Left renal pelvis (tissue), 4 donors: ENCODE results near the gene NFX1. TPM values are rescaled to one million over a fixed set of nuclear protein-coding genes. Genes with fewer than 3 reads are reported as not detected.
A peak's percentile ranks its signal among the peaks of the same experiment; 100 is the strongest.
"Not testable (repeated sequence)": the region's sequence is repeated elsewhere in the genome, so short reads cannot be mapped to it uniquely, and the experiment has no call there.

ENCODE experiments used
- DNase-seq, 4 donors: peaks; one replicate each; pipeline ENCODE4 v3.0.0-alpha.2; 2013; ENCODE audit warnings: low read depth in 4 of 4, low spot score in 3 of 4
- polyA plus RNA-seq, 4 donors: library from polyadenylated mRNA; unstranded; fragments of 120-200 nt; gene quantifications; one replicate each; pipeline ENCODE4 v1.2.1, GENCODE V29; 2013; ENCODE audit not compliant: insufficient read length in 4 of 4

NFX1 gene
- polyA plus RNA-seq, 4 donors = 28.6 to 36.0 (median 32.7) TPM

DNA sequence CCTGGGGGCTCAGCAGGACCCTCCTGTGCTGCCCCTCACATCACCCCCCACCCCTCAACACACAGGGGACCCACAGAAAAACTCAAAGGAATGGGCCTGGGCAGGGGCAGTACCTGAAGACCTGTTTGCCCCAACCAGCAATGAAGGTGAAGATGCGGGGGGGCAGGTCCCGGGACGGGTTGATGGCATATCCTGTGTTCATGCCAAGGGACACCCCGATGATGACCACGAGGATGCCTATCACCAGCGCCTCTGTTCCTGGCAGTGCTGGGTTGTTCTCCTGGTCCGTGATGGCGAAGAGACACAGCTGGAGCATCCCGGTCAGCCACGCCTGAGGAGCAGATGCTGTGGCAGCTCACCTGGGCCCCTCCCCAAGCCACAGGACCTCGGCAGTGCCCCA lies 95.2 kb downstream of the NFX1 start:
- not testable (repeated sequence) for DNase-seq

GRCh38 chr9:33385979-33386640 lies 95.8 kb downstream of the NFX1 start:
- DNase-seq = not testable (repeated sequence)

DNA sequence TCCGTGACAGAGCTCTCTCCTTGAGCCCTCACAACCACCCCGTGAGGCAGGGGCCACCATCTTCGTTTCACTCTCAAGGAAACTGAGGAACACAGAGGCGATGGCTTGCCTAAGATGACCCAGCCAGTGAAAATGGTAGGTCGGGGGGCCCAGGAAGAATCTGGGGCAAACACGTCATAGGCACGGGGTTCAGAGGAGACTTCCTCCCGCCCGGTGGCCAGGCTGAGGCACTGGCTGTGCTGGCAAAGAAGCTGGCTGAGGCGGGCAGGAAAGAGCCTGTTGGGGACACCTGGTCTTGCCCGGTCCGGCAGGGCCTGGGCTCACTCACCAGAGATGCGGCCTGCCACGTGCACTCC lies 96.3 kb downstream of the NFX1 start:
- not testable (repeated sequence) for DNase-seq

- DNase-seq = not testable (repeated sequence)
Observed at GRCh38 chr9:33386998-33387397, 96.7 kb downstream of the NFX1 start.

- no peak for DNase-seq
Observed at GRCh38 chr9:33388110-33388994, 98.0 kb downstream of the NFX1 start.

DNA sequence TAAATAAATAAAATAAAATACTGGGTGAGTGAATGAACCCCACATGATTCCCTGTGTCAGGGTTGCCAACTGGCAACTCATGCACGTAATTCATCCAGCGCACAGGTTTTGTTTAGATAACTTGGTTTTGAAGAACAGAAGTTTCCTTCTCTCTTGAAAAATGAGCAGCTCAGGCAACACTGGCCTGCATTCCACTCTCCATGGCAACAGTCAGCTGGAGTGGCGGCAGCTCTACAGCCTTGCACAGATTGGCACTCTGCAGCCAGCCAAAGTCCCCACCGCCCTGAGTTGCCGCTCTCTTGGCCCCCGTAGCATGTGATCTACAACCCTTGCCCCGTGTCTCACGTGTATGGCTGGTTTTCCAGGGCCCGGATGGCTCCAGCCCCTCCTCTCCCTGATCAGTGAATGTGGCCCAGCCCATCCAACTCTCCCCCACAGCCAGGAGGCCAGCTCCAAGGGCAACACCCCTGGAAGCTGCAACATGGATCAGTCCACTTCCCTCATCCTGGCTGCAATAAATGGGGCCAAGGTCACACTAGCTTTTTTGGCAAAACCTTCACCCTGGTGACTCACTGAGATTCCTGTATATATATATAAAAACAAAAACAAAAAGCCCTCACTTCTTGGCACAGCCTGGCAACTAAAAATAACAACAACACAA lies 100.9 kb downstream of the NFX1 start:
- peak in 2 of 4 donors; percentile 60 to 74 for DNase-seq

DNA sequence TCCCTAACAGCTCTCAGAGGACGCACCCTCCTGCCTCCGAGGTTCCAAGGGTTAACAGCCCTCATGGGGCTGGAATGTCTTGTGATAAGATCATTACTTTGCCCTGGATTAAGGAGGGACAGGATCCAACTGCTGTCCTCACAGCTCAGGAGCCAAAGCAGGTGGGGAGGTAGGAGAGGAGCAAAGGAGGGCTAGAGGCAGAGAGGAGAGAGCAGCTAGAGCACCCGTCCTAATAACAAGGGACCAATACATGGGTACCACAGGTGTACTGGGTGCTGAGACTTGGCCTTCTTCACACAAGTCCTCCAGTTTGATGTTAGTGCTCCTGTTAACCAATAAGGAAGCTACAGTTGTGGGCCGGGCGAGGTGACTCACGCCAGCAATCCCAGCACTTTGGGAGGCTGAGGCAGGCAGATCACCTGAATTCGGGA lies 102.3 kb downstream of the NFX1 start:
- not testable (repeated sequence) for DNase-seq

DNA sequence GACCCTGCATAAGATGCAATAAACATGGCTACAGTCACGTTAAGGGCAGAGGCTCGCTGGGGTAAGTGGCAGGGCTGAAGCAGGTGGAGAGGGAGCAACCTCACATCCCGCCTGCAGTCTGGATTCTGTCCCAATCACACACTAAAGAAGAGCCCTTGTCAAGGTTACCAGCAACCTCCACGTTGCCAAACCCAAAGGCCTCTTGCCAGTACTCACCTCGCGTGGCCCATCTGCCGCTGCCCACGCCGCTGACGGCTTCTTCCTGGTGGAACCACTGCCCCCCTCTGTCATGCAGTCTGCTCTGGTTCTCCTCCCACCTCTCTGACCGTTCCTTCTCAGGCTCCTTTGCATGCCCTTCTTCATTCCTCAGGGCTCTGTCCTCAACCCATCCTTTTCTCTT lies 103.3 kb downstream of the NFX1 start:
- DNase-seq = no peak

- not testable (repeated sequence) for DNase-seq
Observed at GRCh38 chr9:33393986-33394385, 103.7 kb downstream of the NFX1 start.

DNA sequence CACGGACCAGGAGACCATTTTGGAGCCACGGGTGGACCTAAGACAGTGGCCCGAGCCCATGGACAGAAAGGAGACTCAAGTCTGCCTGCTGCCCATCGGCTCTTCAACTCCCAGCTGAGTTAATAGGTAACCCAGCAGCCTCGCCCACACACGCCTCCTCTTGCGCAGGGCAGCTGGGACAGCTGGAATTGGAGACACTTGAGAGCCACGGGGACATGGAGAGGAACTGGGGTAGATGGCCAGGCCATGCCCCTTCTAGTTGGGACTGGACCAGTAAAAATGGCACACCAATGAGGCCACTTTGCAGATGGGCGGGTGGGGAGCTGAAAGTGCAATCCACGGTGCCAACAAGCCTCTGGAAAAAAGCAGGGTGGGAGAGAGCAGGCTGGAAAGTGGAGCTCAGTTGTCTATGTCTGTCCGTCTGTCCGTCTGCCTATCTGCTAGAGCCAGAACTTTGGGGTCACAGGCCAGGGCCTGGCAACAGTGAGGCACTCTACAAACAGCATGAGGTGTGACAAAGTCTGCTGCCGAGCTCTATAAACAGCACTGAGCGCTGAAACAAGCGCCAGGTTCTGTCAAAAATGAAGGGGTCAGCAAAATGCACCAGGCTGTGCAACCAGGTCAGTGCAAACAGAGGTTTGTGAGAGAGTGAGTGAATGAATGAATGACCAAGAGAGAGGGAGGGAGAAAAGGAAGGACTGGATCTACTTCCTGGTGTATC lies 105.0 kb downstream of the NFX1 start:
- peak in 1 of 4 donors; percentile 39 for DNase-seq

DNA sequence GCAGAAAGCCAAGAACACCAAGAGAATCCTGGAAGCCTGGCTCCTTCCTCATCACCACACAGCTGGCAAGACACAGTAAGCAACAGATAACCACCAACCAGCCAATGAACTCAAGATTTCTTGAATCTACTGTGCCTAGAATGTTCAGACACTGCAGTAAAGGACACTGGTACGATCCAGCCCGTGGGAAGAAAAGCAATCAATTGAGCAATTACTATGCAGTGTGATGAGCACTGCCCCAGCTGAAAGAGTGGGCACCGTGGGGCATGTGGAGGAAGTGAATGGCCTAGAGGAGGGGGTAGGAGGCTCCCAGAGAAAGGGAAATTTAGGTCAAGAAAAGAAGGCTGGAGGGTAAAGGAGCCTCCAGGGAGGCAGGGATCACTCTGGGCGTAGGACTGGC lies 107.5 kb downstream of the NFX1 start:
- DNase-seq = not testable (repeated sequence)

- not testable (repeated sequence) for DNase-seq
Observed at GRCh38 chr9:33399047-33399446, 108.7 kb downstream of the NFX1 start.

- not testable (repeated sequence) for DNase-seq
Observed at GRCh38 chr9:33401809-33402208, 111.5 kb downstream of the NFX1 start.

DNA sequence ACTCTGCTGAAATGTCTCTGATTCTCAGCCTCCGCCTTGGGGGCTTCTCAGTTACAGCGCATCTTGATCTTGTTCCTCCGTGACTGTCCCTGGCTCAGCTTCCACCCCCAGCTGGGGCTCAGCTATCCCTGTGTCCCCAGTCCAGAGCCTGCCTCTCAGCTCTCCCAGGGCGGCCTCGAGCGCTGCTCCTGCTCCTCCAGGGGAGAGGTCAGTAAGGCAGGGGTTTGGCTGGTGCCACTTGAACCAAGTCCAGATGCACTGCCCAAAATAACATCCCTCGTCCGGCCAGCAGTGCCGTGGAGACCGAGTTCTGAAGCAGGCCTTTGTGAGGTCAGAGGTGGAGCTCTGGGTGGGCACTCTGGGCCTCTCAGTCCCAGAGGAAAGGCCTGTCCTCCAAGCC lies 112.1 kb downstream of the NFX1 start, which contains the start of gene AQP7:
AQP7 (minus strand) TSS at position 198 of the 400 bp plus-strand sequence. CDS start 1,306 bp downstream, outside the sequence.
- DNase-seq = not testable (repeated sequence)

DNA sequence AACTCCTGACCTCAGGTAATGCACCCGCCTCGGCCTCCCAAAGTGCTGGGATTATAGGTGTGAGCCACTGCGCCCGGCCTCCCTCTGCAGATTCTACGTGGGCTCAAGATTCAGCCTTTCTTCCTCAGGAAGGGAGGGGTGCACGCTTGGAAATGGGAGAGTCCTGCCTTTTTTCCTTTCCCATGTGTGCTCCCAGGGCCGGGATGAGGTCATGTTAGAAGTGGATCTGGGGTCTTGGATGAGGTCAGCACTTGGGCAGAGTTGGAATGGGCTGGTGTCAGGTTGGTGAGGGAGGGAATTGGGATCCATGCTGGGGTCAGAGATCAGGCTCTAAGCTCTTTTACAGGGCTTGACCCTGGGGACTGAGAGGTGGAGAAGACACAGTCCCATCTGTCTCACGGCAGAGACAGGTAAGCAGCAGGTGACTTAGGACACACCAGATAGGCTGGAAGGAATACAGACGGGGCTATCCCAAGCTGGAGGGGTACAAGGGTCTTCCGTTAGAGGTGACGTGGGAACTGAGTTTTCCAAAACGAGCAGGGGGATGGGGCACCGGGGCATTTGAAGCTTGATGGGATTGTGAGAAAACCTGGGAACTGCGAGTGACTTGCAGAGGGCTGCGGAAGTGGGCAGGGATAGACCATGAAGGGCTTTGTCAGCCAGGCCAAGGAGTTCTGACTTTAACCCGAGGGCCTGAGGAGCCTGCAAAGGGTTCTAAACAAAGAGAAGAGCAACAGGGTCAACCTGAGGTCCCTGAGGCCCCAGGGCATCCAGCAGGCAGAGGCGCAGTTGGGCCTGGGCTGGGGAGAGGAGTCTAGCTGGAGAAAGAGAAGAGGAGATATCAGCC lies 113.8 kb downstream of the NFX1 start:
- no peak for DNase-seq

DNA sequence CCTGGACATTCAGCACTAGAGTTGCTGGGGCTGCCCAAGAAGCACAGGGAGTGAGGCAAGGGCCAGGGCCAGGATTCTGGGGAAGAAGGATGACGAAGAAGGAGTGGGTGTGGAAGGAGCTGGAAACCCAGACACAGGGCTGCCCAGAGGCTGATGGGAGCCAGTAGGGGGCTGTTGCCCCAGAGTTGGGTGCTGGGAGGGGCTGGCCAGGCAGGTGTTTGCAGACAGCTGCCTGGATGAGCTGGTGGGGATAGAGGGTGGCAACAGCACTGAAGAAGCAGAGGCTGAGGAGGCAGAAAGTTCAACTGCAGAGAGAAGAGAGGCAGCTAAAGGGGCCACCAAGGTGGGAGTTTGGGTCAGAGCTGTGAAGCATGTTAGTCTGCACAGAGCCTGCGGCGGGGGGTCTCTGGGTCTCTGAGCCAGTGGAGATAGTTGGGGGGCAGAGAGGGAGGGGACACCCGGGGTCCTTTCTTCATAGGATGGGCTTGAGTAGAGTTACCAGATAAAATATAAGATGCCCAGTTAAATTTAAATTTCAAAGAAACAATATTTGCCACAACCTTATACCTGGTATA lies 114.6 kb downstream of the NFX1 start:
- DNase-seq = no peak

DNA sequence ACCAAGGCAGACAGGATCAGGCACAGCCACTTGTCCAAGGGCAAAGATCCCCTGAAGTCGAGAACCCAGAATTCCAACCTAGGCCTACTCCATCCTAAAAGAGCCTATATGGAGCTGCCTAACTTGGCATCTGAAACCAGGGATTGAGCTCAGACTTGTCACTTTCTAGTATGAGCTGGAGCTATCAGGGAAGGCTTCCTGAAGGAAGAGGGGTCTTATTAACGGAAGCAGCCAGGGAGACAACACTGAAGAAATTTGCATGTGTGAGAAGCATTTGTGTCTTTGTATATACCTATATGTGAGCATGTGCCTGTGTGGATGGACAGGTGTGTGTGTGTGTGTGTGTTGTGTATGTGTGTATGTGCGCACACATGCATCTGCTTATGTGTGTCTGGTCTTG lies 116.7 kb downstream of the NFX1 start:
- no peak for DNase-seq

DNA sequence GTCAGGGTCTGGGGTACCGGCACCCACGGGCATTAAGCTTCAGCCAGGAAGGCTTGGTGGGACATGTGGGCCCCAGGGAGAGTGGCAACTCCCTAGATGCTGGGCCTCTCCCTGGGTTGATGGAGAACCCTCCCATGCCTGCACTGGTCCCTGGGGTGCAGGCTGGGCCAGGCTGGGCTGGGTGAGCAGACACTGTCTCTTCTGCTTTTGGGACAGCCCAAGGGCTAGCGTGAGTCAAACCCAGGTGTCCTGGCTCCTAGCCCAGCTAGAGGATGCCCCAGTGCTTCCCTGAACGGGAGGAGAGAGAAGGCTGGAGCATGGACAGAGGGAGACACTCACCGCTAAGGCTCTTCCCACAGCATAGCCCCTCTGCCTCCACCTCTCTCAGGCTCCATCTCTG lies 117.8 kb downstream of the NFX1 start:
- no peak for DNase-seq

GRCh38 chr9:33414268-33414667 lies 124.0 kb downstream of the NFX1 start:
- no peak for DNase-seq
